ENCODE measurements around the gene ATXN1. TPM values are rescaled to one million over a fixed set of nuclear protein-coding genes. Genes with fewer than 3 reads are reported as not detected.

The ATXN1 gene
- total and polyA plus RNA-seq, 2 of the 8 experiments (the other 6 are each of a cell fraction or from before 2014, with no cell fraction given): 1.6 to 4.0 TPM

DNA sequence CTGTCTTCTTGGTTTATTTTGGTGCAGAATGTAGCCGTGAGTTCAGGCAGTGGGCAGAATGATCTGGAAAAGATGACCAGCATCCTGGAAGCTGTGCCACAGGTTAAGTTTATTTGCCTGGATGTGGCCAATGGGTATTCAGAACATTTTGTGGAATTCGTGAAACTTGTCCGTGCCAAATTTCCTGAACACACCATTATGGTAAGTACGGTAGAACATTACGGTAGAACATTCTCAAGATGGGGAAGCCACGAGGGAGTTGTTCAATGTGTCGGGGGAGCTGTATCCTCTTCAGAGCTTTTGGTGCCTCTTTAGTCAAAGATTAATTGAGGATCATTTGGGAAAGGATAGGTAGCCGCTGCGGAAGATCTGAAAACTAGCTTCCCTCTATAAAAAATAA, 506.7 kb downstream of the ATXN1 start:
- no peak overlapping the region for H2AFZ ChIP-seq (ENCODE audit: low read length)
- no peak overlapping the region for H3K23ac ChIP-seq (ENCODE audit: insufficient read length)
- no peak overlapping the region for H3K4ac ChIP-seq (replicated peaks; ENCODE audit: insufficient read length, low read depth, low read length)
- ChIA-PET POLR2A (ENCODE audit: partially characterized antibody) (no interaction called here), CTCF (ENCODE audit: partially characterized antibody) (interaction anchor here (1.3 to 1.8 kb wide), 2 partner anchors 49 to 78 kb away, joined by 3 to 6 read pairs; no protein-coding TSS in a partner anchor)
- H2BK12ac ChIP-seq (ENCODE audit: low read depth, low read length): no peak overlapping the region
- no peak overlapping the region for H3K4me2 ChIP-seq (ENCODE audit: insufficient read depth in 1 of 2, low read depth in 2 of 2, low read length in 2 of 2)
- no peak overlapping the region for H2BK120ac ChIP-seq (replicated peaks; ENCODE audit: low read depth, low read length)
- H2AK5ac ChIP-seq (ENCODE audit: low read depth, low read length): no peak overlapping the region
- H3K27me3 ChIP-seq (replicated peaks in 1 of 4; ENCODE audit: control insufficient read depth in 3 of 4, extremely low read depth in 1 of 4, insufficient read depth in 3 of 4, low read length in 3 of 4): no peaks in the 10 kb centered on the region
- no peak overlapping the region for H3K9ac ChIP-seq (replicated peaks in 1 of 4; ENCODE audit: extremely low read depth in 1 of 4, low read depth in 3 of 4, low read length in 3 of 4)
- H4K8ac ChIP-seq (ENCODE audit: extremely low read depth, insufficient read depth, low read length): no peak overlapping the region
- FAIRE-seq: no peak
- no peak overlapping the region for H3K56ac ChIP-seq (replicated peaks; ENCODE audit: insufficient read length, low read depth, low read length)
- no peaks in the 10 kb centered on the region for H3K23me2 ChIP-seq (ENCODE audit: low read depth, low read length)
- no peak for DNase-seq (ENCODE audit: low read depth in 1 of 2, low spot score in 2 of 2)
- H4K91ac ChIP-seq (replicated peaks; ENCODE audit: insufficient read length, low read length): no peak overlapping the region
- H3K4me3 ChIP-seq (ENCODE audit: extremely low read depth in 1 of 4, insufficient read depth in 2 of 4, low read depth in 3 of 4, low read length in 4 of 4): no peak overlapping the region
- H3K9me3 ChIP-seq (ENCODE audit: insufficient read depth in 2 of 2, low read depth in 1 of 2, low read length in 1 of 2): no peaks in the 10 kb centered on the region
- no peaks in the 10 kb centered on the region for H3K79me2 ChIP-seq (ENCODE audit: control insufficient read depth in 1 of 2, insufficient read depth in 2 of 2, low read length in 2 of 2)
- no peak overlapping the region for H2BK5ac ChIP-seq (ENCODE audit: low read depth, low read length)
- no peak overlapping the region for H3K14ac ChIP-seq (ENCODE audit: insufficient read length)
- peaks cover 0 to 12% (median 6%) of the 10 kb centered on the region in 4 experiments; a peak in 4 of 7 replicates for H3K4me1 ChIP-seq (replicated peaks in 1 of 4; ENCODE audit: control insufficient read depth in 3 of 4, insufficient read depth in 4 of 4, low read length in 3 of 4)
- no peak overlapping the region for H3K18ac ChIP-seq (ENCODE audit: extremely low read depth, low read length)
- H2BK15ac ChIP-seq (ENCODE audit: low read length): no peak overlapping the region
- no peak overlapping the region for H2BK20ac ChIP-seq (ENCODE audit: low read length)
- H4K20me1 ChIP-seq (replicated peaks in 1 of 2; ENCODE audit: control insufficient read depth in 1 of 2, insufficient read depth in 2 of 2, low read length in 2 of 2): no peaks in the 10 kb centered on the region
- no peak overlapping the region for H4K5ac ChIP-seq (ENCODE audit: insufficient read length, low read depth, low read length)
- H3K36me3 ChIP-seq (ENCODE audit: control insufficient read depth in 2 of 4, insufficient read depth in 4 of 4, low read length in 3 of 4): no peaks in the 10 kb centered on the region
- H3K79me1 ChIP-seq (ENCODE audit: low read depth, low read length): no peaks in the 10 kb centered on the region
- 90% methylated on average over 9 of the region's 9 CpGs; no CpG with 5 or more reads in 1 of the 2 experiments for WGBS, 2 experiments (ENCODE audit: extremely low coverage in 1 of 2, insufficient coverage in 1 of 2, insufficient read length in 1 of 2, insufficient replicate concordance in 2 of 2, low coverage in 1 of 2, low lambda C conversion rate in 2 of 2, missing lambda C conversion rate in 1 of 2)
- no peak overlapping the region for H3K27ac ChIP-seq (ENCODE audit: low read depth, low read length)
